ENCODE results near the gene ERLIN1.

The ERLIN1 gene

DNA sequence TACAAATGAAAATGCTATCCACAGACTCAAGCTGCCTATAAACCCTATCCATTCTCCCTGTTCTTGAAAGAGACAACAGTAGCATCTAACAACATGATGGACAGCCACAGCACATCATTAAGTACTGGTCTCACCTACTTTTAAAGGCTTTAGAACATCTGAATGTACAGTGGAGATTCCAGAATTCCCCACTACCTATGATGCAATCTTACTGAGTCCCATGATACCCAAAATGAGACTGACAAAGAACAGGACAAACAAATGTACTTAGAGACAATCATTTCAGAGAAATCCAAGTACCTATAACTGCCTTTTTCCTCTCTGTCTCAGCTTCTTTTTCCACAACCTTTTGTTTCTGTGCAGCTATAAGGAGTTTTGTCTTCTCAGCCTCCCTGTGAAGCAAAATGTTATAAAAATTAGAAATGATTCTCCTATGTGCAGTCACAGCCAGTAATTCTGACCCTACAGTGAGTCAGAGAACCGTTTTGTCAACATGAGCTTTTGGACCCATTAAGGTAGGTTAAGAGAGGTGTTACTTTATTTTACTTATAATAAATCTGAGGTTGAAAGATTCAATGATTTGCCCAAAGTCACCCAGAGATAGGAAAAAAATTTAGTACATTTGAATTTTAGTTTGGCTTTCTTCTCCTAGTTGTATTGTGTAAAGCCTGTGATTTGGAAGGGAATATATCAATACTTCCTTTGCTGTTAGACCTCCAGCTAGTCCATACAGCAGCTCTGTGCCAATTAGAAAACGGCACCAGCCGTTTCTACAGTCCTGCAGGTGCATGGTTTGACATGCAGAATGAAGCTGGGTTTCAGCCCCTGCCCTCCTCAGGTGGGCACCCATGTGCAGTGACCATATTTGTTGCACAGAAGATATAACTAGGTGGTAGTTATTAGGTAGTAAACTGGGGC lies 21.9 kb downstream of the ERLIN1 start:
- Histone ChIP-seq H3K9ac (ENCODE audit: low read depth, low read length, poor library complexity) (no peak overlapping the region), H3K4ac (ENCODE audit: low read length) (no peak overlapping the region), H2BK12ac (ENCODE audit: low read length) (no peak overlapping the region), H4K91ac (ENCODE audit: low read depth, low read length, poor library complexity) (no peak overlapping the region), H3K36me3 (replicated peaks in 1 of 2; ENCODE audit: control insufficient read depth in 2 of 2, insufficient read depth in 2 of 2, low read length in 2 of 2) (peaks cover 0 to 82% of the 10 kb centered on the region in 2 donors), H3K23ac (ENCODE audit: low read depth, low read length, poor library complexity) (no peak overlapping the region), H3K79me1 (ENCODE audit: low read depth, low read length) (no peaks in the 10 kb centered on the region), H2BK15ac (ENCODE audit: low read length) (no peak overlapping the region), H3K18ac (ENCODE audit: low read length) (no peak overlapping the region), H3K4me1 (ENCODE audit: control insufficient read depth in 2 of 2, insufficient read depth in 1 of 2, low read depth in 1 of 2, low read length in 2 of 2) (no peaks in the 10 kb centered on the region), H2AFZ (ENCODE audit: low read length) (no peak overlapping the region), H3K27me3 (ENCODE audit: control insufficient read depth in 3 of 3, insufficient read depth in 3 of 3, low read depth in 1 of 3, low read length in 3 of 3) (no peaks in the 10 kb centered on the region), H2BK120ac (ENCODE audit: low read depth, low read length) (no peak overlapping the region), H4K8ac (ENCODE audit: low read depth, low read length) (no peak overlapping the region), H2BK5ac (ENCODE audit: low read length) (no peak overlapping the region), H2AK5ac (ENCODE audit: low read depth, low read length) (no peak overlapping the region), H3K4me3 (ENCODE audit: low read length in 2 of 2) (no peak overlapping the region), H3K27ac (replicated peaks; ENCODE audit: low read length) (no peak overlapping the region), H3K4me2 (ENCODE audit: insufficient read depth, low read length, poor library complexity, severe bottlenecking) (no peak overlapping the region), H3K9me3 (replicated peaks in 1 of 2; ENCODE audit: control insufficient read depth in 2 of 2, insufficient read depth in 1 of 2, low read depth in 1 of 2, low read length in 2 of 2) (peaks cover 0 to 1% of the 10 kb centered on the region in 2 donors), H3K14ac (ENCODE audit: low read length) (no peak overlapping the region)
- DNase-seq (ENCODE audit: low spot score): no peak
- no CpG with 5 or more reads among the region's 3 CpGs for WGBS, 2 donors (ENCODE audit: extremely low coverage in 2 of 2, insufficient read length in 2 of 2, insufficient replicate concordance in 1 of 2)

DNA sequence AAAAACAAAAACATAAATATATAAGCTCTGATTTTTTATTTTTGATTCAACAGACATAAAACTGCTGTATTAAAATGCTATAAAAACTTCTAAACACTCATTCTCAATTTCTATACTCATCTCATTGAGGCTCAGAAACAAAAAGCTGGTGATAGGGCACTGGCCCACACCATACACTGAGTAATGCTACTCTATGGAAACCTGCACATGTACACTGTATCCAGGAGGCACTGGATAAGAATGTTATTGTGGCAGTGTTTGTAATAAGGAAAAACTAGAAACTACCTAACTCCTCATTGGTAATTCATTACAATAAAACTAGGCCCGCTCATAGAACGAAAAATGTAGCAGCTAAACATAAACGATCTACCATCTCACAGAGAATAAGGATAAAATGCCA lies 23.1 kb downstream of the ERLIN1 start:
- Histone ChIP-seq H3K4ac (ENCODE audit: low read length) (no peak overlapping the region), H4K91ac (ENCODE audit: low read depth, low read length, poor library complexity) (no peak overlapping the region), H3K4me3 (ENCODE audit: low read length in 2 of 2) (no peak overlapping the region), H2AFZ (ENCODE audit: low read length) (no peak overlapping the region), H3K36me3 (replicated peaks in 1 of 2; ENCODE audit: control insufficient read depth in 2 of 2, insufficient read depth in 2 of 2, low read length in 2 of 2) (peaks cover 0 to 81% of the 10 kb centered on the region in 2 donors), H3K4me1 (ENCODE audit: control insufficient read depth in 2 of 2, insufficient read depth in 1 of 2, low read depth in 1 of 2, low read length in 2 of 2) (no peaks in the 10 kb centered on the region), H3K79me1 (ENCODE audit: low read depth, low read length) (no peaks in the 10 kb centered on the region), H2BK5ac (ENCODE audit: low read length) (no peak overlapping the region), H2BK15ac (ENCODE audit: low read length) (no peak overlapping the region), H2BK120ac (ENCODE audit: low read depth, low read length) (no peak overlapping the region), H2AK5ac (ENCODE audit: low read depth, low read length) (no peak overlapping the region), H2BK12ac (ENCODE audit: low read length) (no peak overlapping the region), H3K9me3 (replicated peaks in 1 of 2; ENCODE audit: control insufficient read depth in 2 of 2, insufficient read depth in 1 of 2, low read depth in 1 of 2, low read length in 2 of 2) (peaks cover 0 to 2% of the 10 kb centered on the region in 2 donors), H3K14ac (ENCODE audit: low read length) (no peak overlapping the region), H3K27ac (replicated peaks; ENCODE audit: low read length) (no peak overlapping the region), H3K23ac (ENCODE audit: low read depth, low read length, poor library complexity) (no peak overlapping the region), H3K4me2 (ENCODE audit: insufficient read depth, low read length, poor library complexity, severe bottlenecking) (no peak overlapping the region), H3K18ac (ENCODE audit: low read length) (no peak overlapping the region), H3K9ac (ENCODE audit: low read depth, low read length, poor library complexity) (no peak overlapping the region), H4K8ac (ENCODE audit: low read depth, low read length) (no peak overlapping the region), H3K27me3 (ENCODE audit: control insufficient read depth in 3 of 3, insufficient read depth in 3 of 3, low read depth in 1 of 3, low read length in 3 of 3) (no peaks in the 10 kb centered on the region)
- DNase-seq (ENCODE audit: low spot score): no peak
- no CpG with 5 or more reads among the region's 3 CpGs for WGBS, 2 donors (ENCODE audit: extremely low coverage in 2 of 2, insufficient read length in 2 of 2, insufficient replicate concordance in 1 of 2)

DNA sequence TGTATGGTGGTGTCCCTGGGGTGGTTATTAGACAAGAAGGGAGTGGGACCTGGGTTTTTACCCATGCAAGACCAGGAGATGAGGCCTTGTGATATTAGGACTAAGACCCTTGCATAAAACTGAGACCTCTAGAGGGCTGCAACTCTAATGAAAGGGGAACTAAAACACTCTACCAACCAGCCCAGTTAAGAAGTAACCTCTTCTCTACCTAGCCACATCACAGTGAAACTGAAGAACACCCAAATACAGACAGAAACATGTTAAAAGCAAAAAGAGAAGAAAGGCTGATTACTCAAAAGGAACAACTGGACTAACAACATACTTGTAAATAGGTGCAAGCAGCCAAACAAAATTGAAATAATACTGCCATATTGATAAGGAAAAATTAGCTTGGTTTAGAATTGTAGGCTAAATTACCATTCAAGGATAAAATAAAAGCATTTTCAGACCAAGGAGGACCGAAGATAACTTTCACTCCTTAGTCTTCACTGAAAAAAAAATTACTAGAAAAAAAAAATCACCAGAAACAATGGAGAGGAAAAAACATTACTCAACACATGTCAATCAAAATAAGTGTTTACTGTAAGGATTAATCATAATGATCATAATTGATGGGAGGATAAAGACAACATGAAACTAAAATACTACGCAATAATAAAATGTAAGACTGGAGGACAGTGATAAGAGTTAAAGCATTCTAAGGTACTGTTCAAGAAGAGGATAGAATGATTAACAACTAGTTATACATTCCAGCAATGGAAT lies 27.6 kb downstream of the ERLIN1 start:
- H2BK15ac ChIP-seq (ENCODE audit: low read length): no peak overlapping the region
- H2AFZ ChIP-seq (ENCODE audit: low read length): no peak overlapping the region
- no peak overlapping the region for H4K8ac ChIP-seq (ENCODE audit: low read depth, low read length)
- no peak overlapping the region for H3K23ac ChIP-seq (ENCODE audit: low read depth, low read length, poor library complexity)
- H3K4ac ChIP-seq (ENCODE audit: low read length): no peak overlapping the region
- no peak overlapping the region for H3K9ac ChIP-seq (ENCODE audit: low read depth, low read length, poor library complexity)
- H3K18ac ChIP-seq (ENCODE audit: low read length): no peak overlapping the region
- WGBS, 2 donors (ENCODE audit: extremely low coverage in 2 of 2, insufficient read length in 2 of 2, insufficient replicate concordance in 1 of 2): no CpG with 5 or more reads among the region's 2 CpGs
- H4K91ac ChIP-seq (ENCODE audit: low read depth, low read length, poor library complexity): no peak overlapping the region
- H2AK5ac ChIP-seq (ENCODE audit: low read depth, low read length): no peak overlapping the region
- H2BK12ac ChIP-seq (ENCODE audit: low read length): no peak overlapping the region
- no peaks in the 10 kb centered on the region for H3K27me3 ChIP-seq (ENCODE audit: control insufficient read depth in 3 of 3, insufficient read depth in 3 of 3, low read depth in 1 of 3, low read length in 3 of 3)
- H2BK5ac ChIP-seq (ENCODE audit: low read length): no peak overlapping the region
- no peak overlapping the region for H3K14ac ChIP-seq (ENCODE audit: low read length)
- no peak for DNase-seq (ENCODE audit: low spot score)
- H3K27ac ChIP-seq (replicated peaks; ENCODE audit: low read length): no peak overlapping the region
- H3K79me1 ChIP-seq (ENCODE audit: low read depth, low read length): no peaks in the 10 kb centered on the region
- H2BK120ac ChIP-seq (ENCODE audit: low read depth, low read length): no peak overlapping the region
- H3K4me3 ChIP-seq (ENCODE audit: low read length in 2 of 2): no peak overlapping the region
- H3K4me2 ChIP-seq (ENCODE audit: insufficient read depth, low read length, poor library complexity, severe bottlenecking): no peak overlapping the region
- peaks cover 6 to 88% of the 10 kb centered on the region in 2 donors for H3K36me3 ChIP-seq (replicated peaks in 1 of 2; ENCODE audit: control insufficient read depth in 2 of 2, insufficient read depth in 2 of 2, low read length in 2 of 2)
- H3K9me3 ChIP-seq (replicated peaks in 1 of 2; ENCODE audit: control insufficient read depth in 2 of 2, insufficient read depth in 1 of 2, low read depth in 1 of 2, low read length in 2 of 2): peaks cover 0 to 2% of the 10 kb centered on the region in 2 donors
- H3K4me1 ChIP-seq (ENCODE audit: control insufficient read depth in 2 of 2, insufficient read depth in 1 of 2, low read depth in 1 of 2, low read length in 2 of 2): no peaks in the 10 kb centered on the region

DNA sequence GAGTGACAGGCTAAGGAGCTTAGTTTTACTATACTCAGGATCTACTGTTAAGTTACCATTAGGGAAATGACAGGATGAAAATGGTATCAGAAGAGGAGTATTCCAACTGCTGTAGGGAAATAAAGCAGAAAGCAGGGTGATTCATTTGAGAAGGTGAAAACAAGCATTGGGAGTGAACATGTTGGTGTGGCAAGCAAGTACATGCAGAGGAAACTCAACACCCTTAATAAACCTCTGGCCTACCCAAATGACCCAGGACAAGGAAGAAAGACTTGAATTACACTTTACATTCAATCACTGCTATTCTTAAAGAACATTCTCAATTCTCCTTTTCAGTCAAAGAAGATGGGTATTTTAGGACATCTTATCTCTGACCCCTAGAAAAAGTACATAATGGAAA lies 28.7 kb downstream of the ERLIN1 start:
- Histone ChIP-seq H3K9ac (ENCODE audit: low read depth, low read length, poor library complexity) (no peak overlapping the region), H3K27ac (replicated peaks; ENCODE audit: low read length) (no peak overlapping the region), H3K18ac (ENCODE audit: low read length) (no peak overlapping the region)

More for the DNA sequence above, 28.7 kb downstream of the ERLIN1 start:
- Histone ChIP-seq H2AFZ (ENCODE audit: low read length) (no peak overlapping the region), H3K4me1 (ENCODE audit: control insufficient read depth in 2 of 2, insufficient read depth in 1 of 2, low read depth in 1 of 2, low read length in 2 of 2) (no peaks in the 10 kb centered on the region), H2BK15ac (ENCODE audit: low read length) (no peak overlapping the region), H3K79me1 (ENCODE audit: low read depth, low read length) (no peaks in the 10 kb centered on the region), H2AK5ac (ENCODE audit: low read depth, low read length) (no peak overlapping the region), H3K14ac (ENCODE audit: low read length) (no peak overlapping the region), H3K4ac (ENCODE audit: low read length) (no peak overlapping the region), H3K27me3 (ENCODE audit: control insufficient read depth in 3 of 3, insufficient read depth in 3 of 3, low read depth in 1 of 3, low read length in 3 of 3) (no peaks in the 10 kb centered on the region), H2BK5ac (ENCODE audit: low read length) (no peak overlapping the region), H3K9me3 (replicated peaks in 1 of 2; ENCODE audit: control insufficient read depth in 2 of 2, insufficient read depth in 1 of 2, low read depth in 1 of 2, low read length in 2 of 2) (peaks cover 0 to 2% of the 10 kb centered on the region in 2 donors), H3K36me3 (replicated peaks in 1 of 2; ENCODE audit: control insufficient read depth in 2 of 2, insufficient read depth in 2 of 2, low read length in 2 of 2) (peaks cover 8 to 88% of the 10 kb centered on the region in 2 donors), H2BK120ac (ENCODE audit: low read depth, low read length) (no peak overlapping the region), H4K91ac (ENCODE audit: low read depth, low read length, poor library complexity) (no peak overlapping the region), H3K23ac (ENCODE audit: low read depth, low read length, poor library complexity) (no peak overlapping the region), H3K4me2 (ENCODE audit: insufficient read depth, low read length, poor library complexity, severe bottlenecking) (no peak overlapping the region), H2BK12ac (ENCODE audit: low read length) (no peak overlapping the region), H4K8ac (ENCODE audit: low read depth, low read length) (no peak overlapping the region), H3K4me3 (ENCODE audit: low read length in 2 of 2) (no peak overlapping the region)
- no peak for DNase-seq (ENCODE audit: low spot score)

Data from neuronal stem cell (in vitro differentiated cells).